SW480 (cell line): ENCODE results near the gene FAM131C.
"Not testable (repeated sequence)": the region's sequence is repeated elsewhere in the genome, so short reads cannot be mapped to it uniquely, and the experiment has no call there.

Source experiments
- DNase-seq: peaks from one replicate; pipeline ENCODE4 v3.0.0-alpha.2; 2016; ENCODE audit warnings: low spot score

The FAM131C gene

DNA sequence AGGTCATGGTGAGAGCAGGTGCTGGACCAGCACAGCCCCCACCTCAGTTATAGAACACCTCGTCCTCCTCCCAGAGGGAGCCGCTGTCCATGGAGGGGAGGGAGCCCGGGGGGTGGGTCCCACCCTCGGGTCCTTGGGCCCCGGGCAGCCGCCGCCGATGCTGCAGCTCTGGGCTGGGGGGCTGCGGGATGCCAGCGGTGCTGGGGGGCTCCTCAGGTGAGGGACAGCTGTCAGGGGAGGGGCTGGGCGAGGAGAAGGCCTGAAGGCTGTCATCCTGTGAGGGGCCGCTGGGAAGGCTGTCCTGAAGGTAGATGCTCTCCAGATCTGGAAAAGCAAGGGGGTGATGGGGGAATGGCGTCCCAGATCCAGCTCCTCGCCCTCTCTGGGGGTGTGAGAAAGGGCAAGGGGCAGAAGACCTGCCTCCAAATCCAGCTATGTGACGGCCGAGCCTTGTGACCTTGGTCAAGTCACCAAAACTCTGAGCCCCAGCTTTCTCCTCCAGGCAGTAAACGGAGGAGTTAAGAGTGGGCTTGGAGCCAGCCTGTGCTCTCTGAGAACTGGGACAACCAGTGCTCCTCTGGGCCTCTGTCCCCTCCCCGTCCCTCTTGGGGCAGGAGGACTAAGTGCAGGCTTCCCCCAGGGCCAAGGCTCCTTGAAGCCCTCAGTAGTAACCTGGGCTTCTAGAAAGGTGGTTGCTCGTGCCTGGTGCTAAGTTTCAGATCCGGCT, 14.9 kb downstream of the FAM131C start:
- DNase-seq = not testable (repeated sequence)

DNA sequence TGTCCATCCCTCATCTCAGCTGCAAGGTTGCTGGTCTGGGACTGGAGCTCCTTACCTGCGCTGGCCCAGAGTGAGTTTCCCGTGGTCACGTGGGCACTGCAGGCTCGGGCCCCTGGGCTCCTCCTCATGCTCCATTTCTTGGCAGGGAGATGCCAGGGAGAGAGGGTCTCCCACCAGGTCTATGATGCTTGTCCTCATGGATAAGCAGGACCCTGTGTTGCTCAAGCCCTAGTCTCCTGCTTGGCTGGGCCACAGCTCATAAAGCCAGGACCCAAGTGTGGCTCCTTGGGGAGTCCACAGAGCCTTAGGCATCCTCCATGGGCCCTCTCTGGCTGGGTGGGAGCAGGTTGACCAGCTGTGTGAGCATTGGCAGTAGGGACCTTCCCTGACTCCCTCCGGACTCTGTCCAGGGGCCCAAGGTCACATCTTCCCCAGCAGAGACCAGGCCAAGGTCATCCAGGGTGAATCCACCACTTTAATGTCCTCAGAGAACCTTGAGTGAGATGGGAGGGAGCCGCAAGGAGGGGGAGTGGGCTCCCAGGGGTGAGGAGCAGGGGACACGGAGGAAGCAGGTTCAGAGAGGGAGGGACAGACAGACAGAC, 16.0 kb downstream of the FAM131C start:
- DNase-seq = not testable (repeated sequence)

DNA sequence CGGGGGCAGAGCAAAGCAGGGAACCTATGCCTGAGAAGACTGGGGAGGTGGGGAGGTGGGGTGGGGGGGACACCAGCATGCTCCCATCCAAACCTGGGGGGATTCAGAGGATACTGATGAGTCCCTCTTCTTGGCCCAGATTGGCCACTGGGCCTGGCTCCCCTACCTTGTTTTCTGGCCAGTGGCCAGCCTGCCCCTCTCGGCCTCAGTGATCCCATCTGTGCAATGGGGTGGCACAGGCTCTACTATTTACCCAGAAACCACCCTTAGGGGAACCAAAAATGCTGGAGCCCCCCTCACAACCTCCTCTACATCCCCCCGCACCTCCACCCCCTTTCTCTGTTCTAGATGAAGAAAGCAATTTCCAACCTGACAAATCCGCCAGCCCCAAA, 16.9 kb downstream of the FAM131C start:
- not testable (repeated sequence) for DNase-seq

DNA sequence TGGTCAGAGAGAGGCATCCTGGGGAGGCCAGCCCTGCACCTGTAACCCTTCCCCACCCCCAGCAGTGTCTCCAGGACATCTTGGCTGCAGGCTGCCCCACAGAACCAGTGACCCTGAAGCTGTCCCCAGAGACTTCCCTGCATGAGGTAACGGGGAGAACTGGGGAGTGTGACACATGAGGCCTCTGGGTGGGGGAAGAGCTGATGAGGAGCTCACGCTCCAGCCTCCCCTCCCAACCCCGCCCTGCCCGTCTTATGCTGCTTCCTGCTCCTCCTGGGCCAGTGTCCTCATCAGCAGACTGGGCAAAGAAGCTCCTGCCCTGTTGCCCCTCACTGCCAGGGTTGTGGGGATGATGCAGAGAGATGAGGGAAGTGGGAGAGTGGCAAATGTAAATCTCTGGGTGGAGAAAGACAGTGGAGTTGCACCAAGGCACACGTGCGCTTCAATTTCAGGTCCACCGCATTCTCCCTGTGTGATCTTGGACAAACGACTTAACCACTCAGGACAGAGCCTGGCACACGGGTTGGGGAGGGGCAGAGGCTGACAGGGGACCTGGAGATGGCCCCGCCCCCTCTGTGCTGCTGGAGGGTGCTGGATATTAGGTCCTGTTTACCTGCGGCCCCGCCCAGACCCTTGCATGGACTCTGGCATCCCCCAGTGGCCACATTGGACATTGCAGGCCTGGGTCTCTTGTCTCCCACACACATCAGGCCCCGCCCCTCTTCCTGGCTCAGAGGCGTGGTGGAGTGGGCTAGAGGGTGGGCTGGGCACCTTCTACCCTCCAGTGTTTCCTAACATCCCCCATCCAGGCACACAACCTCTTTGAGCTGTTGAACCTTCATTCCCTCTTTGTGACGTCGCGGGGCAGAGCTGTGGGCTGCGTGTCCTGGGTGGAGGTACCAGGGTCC, 17.6 kb downstream of the FAM131C start:
- peak; percentile 87 for DNase-seq

DNA sequence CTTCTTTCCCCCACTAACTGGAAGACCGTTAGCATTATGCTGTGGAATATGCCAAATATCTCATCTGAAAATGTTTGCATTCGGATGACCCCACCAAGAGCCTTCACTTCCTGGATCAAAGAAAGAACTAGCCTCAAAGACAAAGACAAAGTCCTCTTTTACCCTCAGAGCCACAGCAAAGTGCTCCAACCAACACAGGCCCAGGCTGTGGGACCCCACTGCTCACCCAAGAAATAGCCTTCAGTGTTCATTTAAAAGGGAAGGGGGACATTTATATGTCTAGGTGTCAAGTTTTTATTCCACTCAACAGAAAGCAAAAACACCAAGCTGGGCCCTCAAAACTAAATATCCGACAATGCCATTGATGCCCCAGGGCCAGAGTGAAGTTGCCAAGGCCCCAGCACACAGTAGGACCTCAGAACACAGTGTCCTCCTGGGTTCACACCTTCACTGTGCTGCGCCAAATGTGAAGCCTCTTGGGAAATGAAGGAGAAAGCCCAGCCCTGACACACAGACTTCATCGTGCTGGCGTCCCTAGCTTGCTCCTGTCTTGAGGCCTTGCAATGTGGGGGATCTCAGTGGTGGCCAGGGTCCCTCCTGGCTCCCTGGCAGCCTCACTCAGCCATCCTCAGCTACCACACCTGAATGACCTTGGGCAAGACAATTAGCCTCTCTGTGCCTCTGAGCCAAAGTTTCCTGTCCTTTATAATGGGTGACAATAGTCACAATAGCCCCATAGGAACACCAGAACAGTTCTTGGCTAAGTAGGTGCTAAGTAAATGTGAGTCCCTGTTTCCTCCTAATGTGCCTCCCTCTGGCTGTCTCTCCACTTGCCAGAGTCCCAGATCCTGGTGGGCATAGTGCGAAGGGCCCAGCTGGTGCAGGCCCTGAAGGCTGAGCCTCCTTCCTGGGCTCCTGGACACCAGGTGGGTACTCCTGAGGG, 18.6 kb downstream of the FAM131C start:
- no peak for DNase-seq

DNA sequence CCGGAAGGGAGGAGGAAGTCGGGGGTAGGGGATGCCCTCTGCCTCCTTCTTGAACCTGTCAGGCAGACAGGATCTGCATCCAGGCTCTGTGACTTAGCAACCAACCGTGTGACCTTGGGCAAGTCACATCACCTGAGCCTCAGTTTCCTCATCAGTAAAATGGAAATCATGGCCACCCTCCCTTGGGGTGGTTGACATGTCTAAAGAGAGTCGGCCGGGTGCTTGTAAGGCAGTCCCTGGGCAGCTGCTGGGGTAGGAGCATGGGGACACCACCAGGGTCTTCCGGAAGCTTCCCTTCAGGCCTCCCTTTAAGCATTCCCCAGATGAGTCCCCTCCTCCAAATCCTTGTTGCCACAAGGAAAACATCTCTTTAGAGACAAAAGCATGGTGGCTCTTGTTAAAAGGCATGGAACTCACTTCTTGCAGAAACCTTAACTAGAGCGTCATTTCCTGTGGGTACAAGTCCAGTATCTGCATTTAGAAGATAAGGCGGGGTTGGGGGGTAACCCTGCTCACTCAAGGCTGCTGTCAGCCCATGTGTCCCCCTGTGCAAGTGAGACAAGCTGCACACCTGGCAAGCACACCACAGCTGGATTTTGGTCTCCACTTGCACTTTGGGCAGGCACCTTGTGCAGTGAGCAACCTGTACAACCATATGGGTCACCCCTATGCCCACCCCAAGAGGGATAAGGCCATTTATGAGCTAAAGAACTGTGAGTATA, 19.5 kb downstream of the FAM131C start:
- DNase-seq = no peak

DNA sequence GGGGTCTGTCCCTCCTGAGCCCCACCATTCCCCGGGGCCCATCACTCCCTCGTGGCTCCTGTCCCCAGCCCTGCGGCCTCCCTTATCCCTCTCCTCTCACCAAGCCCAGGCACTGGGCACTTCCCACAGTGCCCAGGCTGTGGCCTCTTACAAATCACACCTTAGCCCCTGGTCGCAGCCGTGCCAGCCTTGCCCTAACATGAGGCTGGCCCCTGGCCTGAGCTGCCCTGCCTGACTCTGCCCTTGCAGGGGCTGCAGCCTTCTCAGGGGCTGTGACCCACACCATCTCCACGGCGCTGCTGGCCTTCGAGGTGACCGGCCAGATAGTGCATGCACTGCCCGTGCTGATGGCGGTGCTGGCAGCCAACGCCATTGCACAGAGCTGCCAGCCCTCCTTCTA, 21.5 kb downstream of the FAM131C start:
- DNase-seq = not testable (repeated sequence)

DNA sequence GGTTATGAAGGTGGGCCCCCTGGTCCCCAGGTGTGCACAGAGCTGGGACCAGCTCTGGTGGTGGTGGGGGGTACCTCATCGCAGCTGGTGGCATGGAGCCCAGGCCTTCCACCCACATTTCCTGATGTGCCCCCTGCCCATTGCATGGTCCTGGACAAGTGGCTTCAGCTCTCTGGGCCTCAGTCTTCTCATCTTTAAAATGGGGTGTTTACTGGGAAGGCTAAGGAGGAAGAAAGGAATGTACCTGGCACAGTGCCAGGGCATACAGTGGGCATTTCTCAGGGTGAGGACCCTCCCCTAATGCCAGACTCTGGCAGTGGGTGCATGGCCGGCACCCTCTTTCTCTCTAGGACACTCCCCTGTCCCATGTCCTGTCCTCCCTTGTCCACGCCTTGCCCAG, 22.4 kb downstream of the FAM131C start:
- no peak for DNase-seq

DNA sequence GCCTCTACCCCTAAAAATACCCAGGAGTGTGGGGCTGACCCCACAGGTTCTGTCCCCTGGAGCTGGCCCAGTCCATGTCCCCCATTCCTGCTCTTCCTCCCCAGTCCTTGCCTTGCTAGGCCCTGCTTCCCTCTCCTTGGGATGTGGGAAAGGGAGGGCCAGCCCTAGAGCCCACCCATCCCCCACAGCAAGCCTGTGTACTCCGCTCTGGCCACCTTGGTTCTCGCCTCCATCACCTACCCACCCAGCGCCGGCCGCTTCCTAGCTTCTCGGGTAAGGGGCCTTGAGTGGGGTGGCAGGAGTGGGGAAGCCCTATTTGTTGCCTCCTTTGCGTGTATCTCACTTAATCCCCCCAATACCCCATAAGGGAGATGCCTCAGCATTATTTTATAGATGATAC, 23.1 kb downstream of the FAM131C start:
- DNase-seq = no peak

DNA sequence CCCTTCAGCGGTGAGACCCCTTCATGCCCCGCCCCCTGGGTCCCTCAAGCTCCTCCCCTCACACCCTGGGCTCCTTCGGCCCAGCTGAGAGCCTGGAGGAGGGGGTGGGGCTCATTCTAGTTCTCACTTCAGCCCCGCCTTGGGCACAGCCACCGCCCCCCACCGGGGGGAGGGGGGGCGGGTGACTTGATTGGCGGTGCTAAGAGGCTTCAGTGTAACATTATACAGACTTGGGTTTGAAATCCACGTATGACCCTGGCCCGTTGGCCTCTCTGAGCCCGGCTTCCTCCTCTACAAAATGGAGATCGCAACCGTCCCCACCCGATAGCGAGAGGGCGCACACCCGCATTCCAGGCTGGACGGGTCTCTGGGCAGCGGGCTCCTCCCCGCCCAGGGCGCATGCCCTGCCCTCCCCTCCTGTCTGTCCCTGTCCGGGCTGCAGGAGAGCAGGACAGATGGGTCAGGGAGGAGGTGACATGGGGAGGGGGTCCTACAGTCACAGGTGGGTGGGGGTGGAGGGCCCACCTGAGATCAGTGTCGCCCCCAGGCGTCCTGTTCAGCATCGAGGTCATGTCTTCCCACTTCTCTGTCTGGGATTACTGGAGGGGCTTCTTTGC, 24.8 kb downstream of the FAM131C start:
- DNase-seq = no peak

DNA sequence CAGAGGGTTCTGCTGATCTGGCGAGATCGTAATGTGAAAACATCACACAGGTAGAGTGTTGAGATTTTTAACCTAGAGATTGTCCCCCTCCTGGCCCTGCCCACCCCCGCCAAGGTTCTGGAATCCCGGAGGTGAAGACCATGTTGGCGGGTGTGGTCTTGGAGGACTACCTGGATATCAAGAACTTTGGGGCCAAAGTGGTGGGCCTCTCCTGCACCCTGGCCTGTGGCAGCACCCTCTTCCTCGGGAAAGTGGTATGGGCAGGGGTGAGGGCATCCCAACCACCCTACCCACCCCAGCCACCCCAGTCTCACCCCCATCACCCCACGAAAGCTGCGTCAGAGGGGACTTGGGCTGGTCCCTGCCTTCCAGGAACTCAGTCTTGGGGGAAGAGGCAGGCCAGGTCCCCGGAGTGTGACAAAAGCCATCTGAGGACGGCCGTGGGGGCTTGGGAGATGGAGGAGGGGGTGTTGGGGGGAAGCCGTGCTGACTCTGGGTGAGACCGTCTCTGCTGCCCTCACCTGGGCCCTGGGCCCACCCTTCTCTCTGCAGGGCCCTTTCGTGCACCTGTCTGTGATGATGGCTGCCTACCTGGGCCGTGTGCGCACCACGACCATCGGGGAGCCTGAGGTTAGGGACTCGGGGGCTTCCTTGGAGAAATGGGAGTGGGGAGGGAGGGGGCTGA, 25.5 kb downstream of the FAM131C start:
- no peak for DNase-seq

DNA sequence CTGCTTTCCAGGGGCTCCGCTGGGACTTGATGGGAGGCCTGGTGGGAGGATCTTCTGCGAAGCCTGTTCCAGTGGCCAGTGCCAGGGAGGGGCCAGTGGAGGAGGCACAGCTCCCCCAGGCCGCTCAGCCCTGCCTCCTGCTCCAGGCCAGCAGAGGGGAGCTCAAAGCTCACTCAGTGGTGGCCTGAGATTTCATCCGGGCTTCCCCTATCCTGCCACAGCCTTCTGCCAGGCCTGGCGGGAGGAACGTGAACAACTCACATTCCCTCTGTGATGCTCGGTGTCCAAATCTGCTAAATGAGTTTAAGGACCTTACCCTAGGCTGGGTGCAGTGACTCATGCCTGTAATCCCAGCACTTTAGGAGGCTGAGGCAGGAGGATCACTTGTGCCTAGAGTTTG, 26.6 kb downstream of the FAM131C start:
- DNase-seq = peak; percentile 47

DNA sequence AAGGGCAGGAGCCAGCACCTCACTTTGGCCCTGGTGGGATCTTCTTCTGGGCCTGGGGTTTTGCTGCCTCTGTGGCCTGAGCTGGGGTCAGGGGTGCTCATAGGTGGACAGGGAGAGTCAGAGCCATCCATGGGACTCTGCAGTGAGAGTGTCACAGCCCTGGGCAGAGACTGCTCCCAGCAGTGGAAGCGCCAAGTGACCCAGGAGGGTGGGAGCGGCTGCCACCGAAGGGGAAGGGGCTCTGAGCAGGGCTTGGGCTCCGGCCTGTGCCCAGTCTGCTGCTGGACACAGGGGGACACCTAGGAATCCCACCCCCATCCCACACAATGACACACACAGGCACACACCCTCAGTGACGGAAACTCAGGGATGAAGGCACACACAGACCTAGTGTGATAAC, 29.5 kb downstream of the FAM131C start:
- DNase-seq = no peak

DNA sequence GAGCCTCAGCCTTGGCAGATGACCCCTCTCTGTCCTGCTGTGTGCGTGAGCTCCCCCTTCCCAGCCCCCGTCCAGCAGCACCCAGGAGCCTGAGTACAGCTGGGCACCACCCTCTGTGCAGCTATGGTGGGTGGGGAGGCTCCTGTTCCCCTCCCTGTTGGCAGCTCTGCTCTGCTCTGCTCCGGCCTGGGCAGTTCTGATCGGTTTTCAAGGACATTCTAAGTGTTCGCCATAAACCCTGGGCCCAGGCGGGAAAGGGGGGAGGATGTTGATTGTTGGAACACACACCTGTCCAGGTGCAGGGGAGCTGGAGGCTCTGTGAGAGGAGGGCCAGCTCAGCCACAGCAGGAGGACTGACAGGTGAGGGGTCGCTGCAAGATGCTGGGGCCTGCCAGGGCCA, 29.9 kb downstream of the FAM131C start, which contains the start of gene CLCNKB:
TSS of gene CLCNKB (plus strand) at position 262 of the 400 bp plus-strand sequence. CDS start 711 bp downstream, outside the sequence.
- DNase-seq = no peak

DNA sequence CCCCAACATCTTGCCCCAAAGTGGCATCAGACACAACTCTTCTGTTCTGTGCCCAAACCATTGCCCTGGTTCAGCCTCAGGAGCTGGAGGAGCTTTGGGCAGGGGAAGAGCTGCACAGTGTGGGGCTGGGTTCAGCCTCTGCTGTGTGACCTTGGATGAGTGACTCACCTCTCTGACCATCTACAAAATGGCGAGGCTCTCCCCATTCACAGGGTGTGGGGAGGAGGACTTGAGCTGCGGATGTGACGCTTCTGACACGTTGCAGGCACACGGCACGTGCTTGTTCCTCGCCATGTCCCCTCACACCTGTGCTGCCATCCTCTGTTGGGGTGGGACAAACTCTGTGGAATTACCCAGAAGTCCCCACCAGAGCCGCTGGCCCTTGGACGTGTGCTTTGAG, 30.8 kb downstream of the FAM131C start:
- not testable (repeated sequence) for DNase-seq

DNA sequence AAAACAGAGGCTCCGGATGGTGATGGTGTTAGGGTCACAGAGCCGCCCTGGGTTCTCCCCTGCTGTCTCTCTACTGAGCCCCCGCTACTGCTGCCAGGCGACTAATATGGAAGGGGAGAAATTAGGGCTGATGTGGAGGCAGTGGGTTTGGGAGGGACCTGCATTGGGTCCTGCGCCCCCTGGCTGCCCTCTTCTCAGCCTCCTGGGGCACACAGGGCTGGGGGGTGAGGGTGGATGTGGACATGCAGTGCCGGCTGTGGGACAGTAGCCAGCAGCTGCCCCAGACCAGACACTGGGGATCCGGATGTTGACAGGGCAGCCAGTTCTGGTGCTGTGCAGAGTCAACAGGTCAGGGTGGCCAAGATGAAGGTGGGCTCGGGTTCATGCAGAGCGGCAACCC, 31.4 kb downstream of the FAM131C start:
- DNase-seq = no peak

DNA sequence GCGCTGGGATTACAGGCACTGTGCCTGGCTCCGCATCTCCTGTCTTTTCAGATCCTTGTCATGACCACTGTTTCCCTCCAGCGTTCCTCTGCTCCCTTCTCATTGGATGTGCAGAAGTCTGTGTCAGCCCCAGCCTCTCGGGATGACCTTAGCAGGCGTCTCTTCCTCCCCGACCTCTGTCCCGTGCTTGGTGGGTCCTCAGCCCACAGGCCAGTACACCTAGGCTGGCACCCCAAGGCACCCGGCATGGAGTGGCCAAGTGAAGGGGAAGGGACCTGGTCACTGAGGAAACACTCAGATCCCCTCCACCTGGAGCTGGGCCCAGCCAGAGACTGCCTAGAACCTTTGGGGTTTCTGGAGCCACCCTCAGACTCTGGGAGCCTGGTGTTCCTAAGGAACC, 32.3 kb downstream of the FAM131C start:
- DNase-seq = no peak

DNA sequence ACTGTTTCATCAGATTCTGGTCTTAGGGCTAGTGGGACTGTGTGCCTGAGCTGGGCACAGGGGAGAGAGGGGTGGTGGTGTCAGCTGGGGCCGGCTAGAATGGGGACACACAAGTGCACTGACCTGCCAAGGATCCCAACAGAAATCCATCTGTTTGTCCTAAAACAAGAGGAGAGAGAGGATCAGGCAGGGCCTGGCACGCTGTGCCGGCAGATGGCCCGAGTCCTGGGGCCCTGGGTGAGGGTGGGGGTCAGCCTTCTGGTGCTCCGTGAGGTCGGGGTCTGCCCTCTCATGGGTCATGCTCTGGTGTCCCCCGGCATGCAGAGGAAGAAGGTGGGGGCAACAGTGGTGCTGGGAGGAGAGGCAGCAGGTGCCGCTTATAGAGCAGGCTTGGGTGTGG, 33.6 kb downstream of the FAM131C start:
- DNase-seq = not testable (repeated sequence)

DNA sequence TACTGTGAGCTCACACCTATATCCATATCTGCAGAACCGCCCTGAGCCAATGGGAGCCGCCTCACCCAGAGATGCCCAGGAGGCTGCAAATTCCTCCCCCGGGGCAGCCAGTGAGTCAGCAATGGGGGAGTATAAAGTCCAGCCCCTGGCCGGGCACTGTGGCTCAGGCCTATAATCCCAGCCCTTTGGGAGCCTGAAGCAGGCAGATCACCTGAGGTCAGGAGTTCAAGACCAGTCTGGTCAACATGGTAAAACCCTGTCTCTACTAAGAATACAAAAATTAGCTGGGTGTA, 34.9 kb downstream of the FAM131C start:
- peak; percentile 75 for DNase-seq

DNA sequence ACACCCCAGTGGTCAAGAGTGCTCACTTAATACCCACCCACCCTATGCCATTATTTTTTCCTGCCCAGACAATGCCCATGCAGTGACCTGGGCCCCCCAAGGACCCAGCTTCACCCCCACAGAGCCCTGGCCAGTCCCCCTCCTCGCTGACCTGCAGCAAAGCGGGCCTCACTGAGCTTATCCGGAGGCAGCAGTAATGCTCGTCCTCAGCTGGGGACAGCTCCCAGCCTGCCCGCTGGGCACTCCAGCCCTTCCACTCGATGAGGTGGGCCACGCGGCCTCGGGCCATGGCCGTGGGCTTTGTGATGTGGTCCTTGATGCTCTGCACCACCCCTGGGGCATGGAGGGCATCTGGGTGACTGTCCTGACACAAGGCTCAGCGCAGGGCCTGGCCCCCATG, 37.0 kb downstream of the FAM131C start:
- not testable (repeated sequence) for DNase-seq
